Stomach smooth muscle (tissue), 2 donors: ENCODE data around the gene JAK2.
"Not testable (repeated sequence)": the region's sequence is repeated elsewhere in the genome, so short reads cannot be mapped to it uniquely, and the experiment has no call there.

Experiments
- H3K27ac ChIP-seq: one replicate; pipeline ENCODE4 v1.7.0; 2013; ENCODE audit warnings: mild to moderate bottlenecking, low read length, inconsistent platforms
- H3K27me3 ChIP-seq, 2 donors: one replicate each; pipeline ENCODE4 v1.7.0; 2013; ENCODE audit warnings: low read length in 2 of 2; ENCODE audit not compliant: insufficient read depth in 2 of 2, control insufficient read depth in 1 of 2
- H3K36me3 ChIP-seq, 2 donors: one replicate each; pipeline ENCODE4 v1.7.0; 2013; ENCODE audit warnings: low read length in 2 of 2; ENCODE audit not compliant: control insufficient read depth in 2 of 2, insufficient read depth in 2 of 2
- H3K4me1 ChIP-seq: one replicate; pipeline ENCODE4 v1.7.0; 2013; ENCODE audit warnings: low read length; ENCODE audit not compliant: control insufficient read depth, insufficient read depth
- H3K4me3 ChIP-seq, 2 donors: one replicate each; pipeline ENCODE4 v1.7.0; 2013; ENCODE audit warnings: low read length in 2 of 2
- H3K9ac ChIP-seq, 2 donors: one replicate each; pipeline ENCODE4 v1.7.0; 2013; ENCODE audit warnings: low read length in 2 of 2, mild to moderate bottlenecking in 1 of 2
- H3K9me3 ChIP-seq, 2 donors: one replicate each; pipeline ENCODE4 v1.7.0; 2013; ENCODE audit warnings: low read length in 2 of 2; ENCODE audit not compliant: control insufficient read depth in 2 of 2
- donor health status: healthy.
- donor health status: Pancreatic carcinoma.

Gene JAK2

DNA sequence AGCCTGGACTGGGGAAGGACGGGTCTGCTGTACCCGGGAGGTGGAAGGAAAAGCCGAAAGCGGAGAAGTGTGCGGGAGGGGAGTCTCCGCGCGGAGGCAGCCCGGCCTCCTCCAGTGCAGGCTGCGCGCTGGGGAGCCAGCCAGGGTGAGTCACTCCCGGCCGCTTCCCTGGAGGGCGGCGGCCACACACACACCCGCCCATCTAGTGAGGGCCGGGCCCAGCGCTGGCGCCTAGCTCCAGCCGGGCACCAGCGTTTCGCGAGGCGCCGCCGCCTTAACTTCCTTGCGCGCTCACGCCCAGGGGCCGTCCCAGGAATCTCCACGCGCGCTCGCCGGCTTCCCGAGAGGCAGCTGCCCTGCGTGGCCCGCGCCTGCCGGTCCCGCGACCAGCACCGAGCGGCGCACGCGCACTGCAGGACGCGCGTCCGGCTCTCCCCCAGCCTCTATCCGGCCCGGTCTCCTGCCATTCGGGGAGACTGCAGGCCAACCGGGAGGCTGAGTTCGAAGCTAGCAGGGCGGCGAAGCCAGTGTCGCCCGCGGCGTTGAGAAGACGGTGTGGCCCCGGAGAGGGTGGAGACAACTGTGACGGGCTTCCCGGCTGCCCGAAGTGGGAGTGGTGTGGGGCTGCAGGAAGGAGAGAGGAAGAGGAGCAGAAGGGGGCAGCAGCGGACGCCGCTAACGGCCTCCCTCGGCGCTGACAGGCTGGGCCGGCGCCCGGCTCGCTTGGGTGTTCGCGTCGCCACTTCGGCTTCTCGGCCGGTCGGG is at the start of gene JAK2:
JAK2 (plus strand) TSS at position 652 of the 765 bp plus-strand sequence. CDS start 36,716 bp downstream, outside the sequence.
- peak within 1 kb of the TSS; percentile 90 for H3K27ac ChIP-seq
- no peaks in the 10 kb centered on the region for H3K27me3 ChIP-seq
- no peaks in the 10 kb centered on the region for H3K9me3 ChIP-seq
- no peaks in the 10 kb centered on the region for H3K36me3 ChIP-seq
- peak within 1 kb of the TSS; percentile 91 for H3K9ac ChIP-seq
- peak within 1 kb of the TSS; percentile 64 to 86 for H3K4me3 ChIP-seq
- peaks cover 23% of the 10 kb centered on the region for H3K4me1 ChIP-seq

- H3K4me3 ChIP-seq = no peak overlapping the region
- no peak overlapping the region for H3K27ac ChIP-seq
Observed at GRCh38 chr9:4936277-4936676, 48.8 kb upstream of the JAK2 start.

GRCh38 chr9:4936823-4937222 is 48.2 kb upstream of the JAK2 start:
- no peak overlapping the region for H3K27ac ChIP-seq

More at GRCh38 chr9:4936277-4936676, 48.8 kb upstream of the JAK2 start:
- Histone ChIP-seq H3K9me3 (no peaks in the 10 kb centered on the region), H3K9ac (no peak overlapping the region), H3K36me3 (no peaks in the 10 kb centered on the region), H3K27me3 (no peaks in the 10 kb centered on the region), H3K4me1 (peaks cover 3% of the 10 kb centered on the region)

GRCh38 chr9:4937446-4937845 is 47.6 kb upstream of the JAK2 start:
- Histone ChIP-seq H3K27me3 (no peaks in the 10 kb centered on the region), H3K9ac (no peak overlapping the region), H3K4me1 (peaks cover 3% of the 10 kb centered on the region), H3K9me3 (no peaks in the 10 kb centered on the region), H3K4me3 (no peak overlapping the region), H3K27ac (no peak overlapping the region), H3K36me3 (no peaks in the 10 kb centered on the region)

More at GRCh38 chr9:4936823-4937222, 48.2 kb upstream of the JAK2 start:
- no peaks in the 10 kb centered on the region for H3K27me3 ChIP-seq
- H3K36me3 ChIP-seq = no peaks in the 10 kb centered on the region
- H3K9me3 ChIP-seq = no peaks in the 10 kb centered on the region
- H3K4me3 ChIP-seq = no peak overlapping the region
- no peak overlapping the region for H3K9ac ChIP-seq
- peaks cover 3% of the 10 kb centered on the region for H3K4me1 ChIP-seq

- Histone ChIP-seq H3K36me3 (no peaks in the 10 kb centered on the region), H3K9ac (no peak overlapping the region), H3K4me3 (no peak overlapping the region), H3K4me1 (peaks cover under 1% of the 10 kb centered on the region), H3K27ac (no peak overlapping the region), H3K27me3 (no peaks in the 10 kb centered on the region), H3K9me3 (no peaks in the 10 kb centered on the region)
Observed at GRCh38 chr9:4938496-4938895, 46.6 kb upstream of the JAK2 start.

- no peak overlapping the region for H3K27ac ChIP-seq
- H3K36me3 ChIP-seq = no peaks in the 10 kb centered on the region
- no peak overlapping the region for H3K4me3 ChIP-seq
- no peaks in the 10 kb centered on the region for H3K27me3 ChIP-seq
- no peak overlapping the region for H3K9ac ChIP-seq
- no peaks in the 10 kb centered on the region for H3K9me3 ChIP-seq
- no peaks in the 10 kb centered on the region for H3K4me1 ChIP-seq
Observed at GRCh38 chr9:4939118-4939561, 45.9 kb upstream of the JAK2 start.

GRCh38 chr9:4942042-4942691 is 42.9 kb upstream of the JAK2 start:
- not testable (repeated sequence) for H3K9me3 ChIP-seq, H3K4me1 ChIP-seq, H3K27me3 ChIP-seq, H3K36me3 ChIP-seq, H3K27ac ChIP-seq, H3K4me3 ChIP-seq, H3K9ac ChIP-seq

GRCh38 chr9:4943346-4943745 is 41.7 kb upstream of the JAK2 start:
- Histone ChIP-seq H3K36me3 (no peaks in the 10 kb centered on the region), H3K9me3 (no peaks in the 10 kb centered on the region), H3K9ac (no peak overlapping the region), H3K27ac (no peak overlapping the region), H3K4me1 (no peaks in the 10 kb centered on the region), H3K27me3 (no peaks in the 10 kb centered on the region), H3K4me3 (no peak overlapping the region)

DNA sequence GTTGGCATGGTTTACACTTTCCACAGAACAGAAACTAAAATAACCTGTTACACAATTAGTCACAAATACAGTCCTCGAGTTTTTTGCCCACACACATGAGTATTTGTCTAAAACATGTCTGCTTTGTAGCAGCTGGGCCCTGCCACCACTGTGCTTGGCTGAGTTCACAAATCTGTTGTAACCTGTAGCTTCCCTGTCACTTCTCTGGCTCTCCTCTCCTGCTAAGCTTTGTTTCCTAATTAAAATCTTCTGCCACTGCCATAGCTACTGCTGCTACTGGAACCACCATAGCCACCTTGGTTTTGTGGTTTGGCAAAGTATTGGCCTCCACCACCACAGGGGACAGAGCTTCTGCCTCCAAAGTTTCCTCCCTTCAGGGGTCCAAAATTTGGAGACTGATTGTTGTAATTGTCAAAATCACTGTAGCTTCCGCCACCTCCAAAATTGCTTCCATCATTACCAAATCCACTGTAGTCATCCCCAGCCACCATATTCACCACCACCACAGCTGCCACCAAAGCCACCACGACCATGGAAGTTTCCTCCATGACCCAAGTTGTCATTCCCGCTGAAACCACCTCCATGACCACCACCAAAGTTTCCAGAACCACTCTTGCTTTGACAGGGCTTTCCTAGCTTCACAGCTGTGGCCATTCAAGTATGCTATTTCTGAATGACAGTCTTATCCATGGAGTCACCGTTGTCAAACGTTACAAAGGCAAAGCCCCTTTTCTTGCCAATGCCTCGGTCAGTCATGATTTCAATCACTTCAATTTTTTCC is 40.5 kb upstream of the JAK2 start:
- not testable (repeated sequence) for H3K9ac ChIP-seq

DNA sequence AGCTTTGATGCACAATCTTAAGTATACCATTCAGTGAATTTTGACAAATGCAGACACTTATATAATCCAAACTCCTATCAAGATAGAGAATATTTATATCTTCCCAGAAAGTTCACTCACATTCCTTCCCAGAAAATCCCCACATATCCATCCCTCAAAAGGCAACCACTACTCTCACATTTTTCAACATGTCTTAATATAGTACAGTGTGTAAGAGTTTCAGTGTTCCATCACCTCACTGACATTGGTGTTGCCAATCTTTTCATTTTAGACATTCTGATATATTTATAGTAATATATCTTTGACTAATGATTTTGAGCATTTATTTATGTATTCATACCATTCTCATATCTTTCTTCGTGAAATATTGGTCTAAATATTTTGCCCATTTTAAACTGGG is 38.1 kb upstream of the JAK2 start:
- H3K4me1 ChIP-seq = no peaks in the 10 kb centered on the region
- H3K27me3 ChIP-seq = no peaks in the 10 kb centered on the region
- H3K9me3 ChIP-seq = no peaks in the 10 kb centered on the region
- no peak overlapping the region for H3K27ac ChIP-seq
- no peak overlapping the region for H3K4me3 ChIP-seq
- no peak overlapping the region for H3K9ac ChIP-seq
- H3K36me3 ChIP-seq = no peaks in the 10 kb centered on the region

More for the DNA sequence above, 40.5 kb upstream of the JAK2 start:
- H3K4me3 ChIP-seq, H3K4me1 ChIP-seq, H3K27me3 ChIP-seq, H3K27ac ChIP-seq, H3K36me3 ChIP-seq, H3K9me3 ChIP-seq: not testable (repeated sequence)
